SHP77 treated with DMSO at 0.1 percent for 48 hours (cell line): ENCODE data around the gene CPLX1.
"Not testable (repeated sequence)": the region's sequence is repeated elsewhere in the genome, so short reads cannot be mapped to it uniquely, and the experiment has no call there.

Experiments
- DNase-seq: peaks from one replicate; lab custom pipeline; 2025; lab: John Stamatoyannopoulos, UW

The CPLX1 gene

DNA sequence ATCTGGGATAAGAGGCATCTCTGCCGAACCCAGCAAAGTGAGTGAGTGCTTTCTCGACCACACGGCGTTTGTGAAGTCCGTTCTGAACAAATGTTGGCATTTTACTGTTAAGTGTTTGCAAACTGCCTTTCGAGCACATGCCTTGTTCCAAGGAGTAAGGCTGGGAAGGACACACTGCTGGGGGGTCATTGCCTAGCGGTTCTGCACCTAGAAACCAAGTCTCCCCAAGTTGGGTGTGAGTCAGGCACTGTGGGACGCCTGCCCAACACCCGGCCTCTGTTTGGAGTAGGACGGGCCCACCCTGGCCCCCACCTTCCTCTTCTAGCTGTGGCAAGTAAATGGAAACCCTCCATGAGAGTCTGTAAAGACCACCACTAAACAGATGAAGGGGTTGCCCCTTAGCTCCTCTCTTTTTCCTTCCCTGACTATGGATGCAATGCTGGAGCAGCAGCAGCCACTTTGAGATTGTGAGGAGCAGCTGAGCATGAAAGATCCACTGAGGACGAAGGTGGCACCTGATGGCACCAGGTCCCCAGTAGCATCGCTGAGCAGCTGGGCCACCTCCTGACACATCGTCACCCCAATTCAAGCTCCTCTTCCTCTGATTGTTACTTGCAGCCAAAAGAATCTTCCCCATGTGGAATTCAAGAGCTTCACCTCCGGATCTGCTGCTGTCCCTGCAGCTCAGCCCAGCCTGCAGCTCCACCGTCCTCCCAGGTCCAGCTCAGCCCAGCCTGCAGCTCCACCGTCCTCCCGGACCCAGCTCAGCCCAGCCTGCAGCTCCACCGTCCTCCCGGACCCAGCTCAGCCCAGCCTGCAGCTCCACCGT lies 6.3 kb downstream of the CPLX1 start:
- DNase-seq = no peak

DNA sequence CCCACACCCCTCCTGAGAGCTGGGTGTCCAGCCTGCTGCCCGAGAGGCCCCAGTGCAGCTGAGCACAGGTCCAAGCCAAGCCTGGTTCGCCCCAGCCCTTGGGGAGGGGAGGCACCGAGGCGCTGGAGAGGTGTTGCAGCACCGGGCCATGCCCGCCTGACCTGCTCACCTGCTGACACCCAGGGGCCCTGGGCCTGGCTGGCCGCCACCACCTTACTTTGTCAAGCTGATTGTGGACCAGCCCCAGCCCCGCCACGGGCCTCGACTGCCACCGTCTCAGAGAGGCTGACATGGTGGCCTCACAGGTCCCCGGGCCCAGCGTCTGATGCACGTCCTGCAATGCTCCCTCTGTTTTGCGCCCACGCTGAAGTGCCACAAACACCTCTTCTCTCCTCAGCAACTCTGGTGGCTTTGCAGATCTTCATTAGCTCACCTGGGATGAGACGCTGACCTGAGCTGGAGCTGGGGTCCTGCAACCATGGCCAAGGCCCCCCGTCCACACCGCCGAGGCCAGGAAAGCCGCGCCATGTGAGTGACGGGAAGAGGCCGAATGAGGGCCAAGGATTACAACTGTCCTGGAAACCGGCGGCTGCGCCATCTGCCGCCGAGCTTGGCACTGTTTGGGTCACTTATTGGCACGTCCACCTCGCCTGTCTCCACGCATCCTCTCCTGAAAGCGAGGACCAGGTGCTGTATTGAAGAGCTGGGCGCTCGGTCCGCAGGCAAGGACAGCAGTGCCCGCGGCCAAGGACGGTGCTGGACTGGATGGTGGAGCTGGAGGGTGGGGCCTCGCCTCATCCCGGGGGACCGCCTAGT lies 7.6 kb downstream of the CPLX1 start:
- no peak for DNase-seq

DNA sequence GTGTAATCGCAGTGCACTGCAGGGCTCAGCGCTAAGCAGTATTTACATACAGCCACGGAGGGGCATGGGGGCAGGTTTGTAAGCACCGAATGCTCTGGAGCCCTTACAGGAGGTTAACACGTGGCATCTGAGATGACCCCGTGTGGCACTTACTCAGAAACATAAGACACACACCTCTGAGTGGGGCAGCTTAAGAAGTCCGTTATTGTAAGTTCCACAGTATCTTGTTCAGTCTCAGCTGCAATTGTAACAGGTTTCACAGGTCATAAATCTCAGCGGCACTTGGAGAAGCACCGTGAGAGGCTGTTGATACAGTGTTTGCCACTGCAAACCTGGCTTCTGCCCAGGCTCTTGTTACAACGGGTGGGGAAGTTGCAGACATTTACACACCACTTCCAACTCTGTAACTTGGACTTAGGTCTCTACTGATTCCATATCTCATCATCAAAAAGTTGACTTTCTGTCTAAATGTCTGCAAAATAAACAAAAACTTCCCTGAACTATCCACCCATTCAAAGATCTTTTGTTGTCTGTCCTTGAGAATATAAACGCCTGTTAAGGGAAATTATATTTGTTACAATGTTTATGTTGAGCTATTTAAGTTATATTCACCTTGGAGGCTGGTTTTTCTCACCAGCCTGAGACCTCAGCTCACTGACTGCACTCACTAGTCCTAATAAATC lies 10.3 kb downstream of the CPLX1 start:
- no peak for DNase-seq

DNA sequence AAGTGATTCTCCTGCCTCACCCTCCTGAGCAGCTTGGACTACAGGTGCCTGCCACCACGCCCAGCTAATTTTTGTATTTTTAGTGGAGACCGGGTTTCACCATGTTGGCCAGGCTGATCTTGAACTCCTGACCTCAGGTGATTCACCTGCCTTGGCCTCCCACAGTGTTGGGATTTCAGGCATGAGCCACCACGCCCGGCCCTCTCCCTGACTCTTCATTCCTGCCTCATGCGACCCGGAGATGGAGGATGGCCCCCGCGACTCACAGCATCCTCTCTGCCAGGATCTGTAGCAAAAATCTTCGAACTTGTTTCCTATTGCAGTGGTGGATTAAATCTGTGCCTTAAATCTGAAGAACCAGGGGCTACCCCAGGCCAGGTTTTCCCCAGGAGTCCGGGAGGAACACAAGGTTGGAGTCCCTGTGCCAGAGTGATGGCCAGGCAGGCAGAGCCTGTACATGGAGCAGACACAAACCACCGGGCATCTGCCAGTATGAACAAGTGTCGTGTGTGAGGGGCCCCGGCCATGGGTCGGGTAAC lies 11.5 kb downstream of the CPLX1 start:
- no peak for DNase-seq

DNA sequence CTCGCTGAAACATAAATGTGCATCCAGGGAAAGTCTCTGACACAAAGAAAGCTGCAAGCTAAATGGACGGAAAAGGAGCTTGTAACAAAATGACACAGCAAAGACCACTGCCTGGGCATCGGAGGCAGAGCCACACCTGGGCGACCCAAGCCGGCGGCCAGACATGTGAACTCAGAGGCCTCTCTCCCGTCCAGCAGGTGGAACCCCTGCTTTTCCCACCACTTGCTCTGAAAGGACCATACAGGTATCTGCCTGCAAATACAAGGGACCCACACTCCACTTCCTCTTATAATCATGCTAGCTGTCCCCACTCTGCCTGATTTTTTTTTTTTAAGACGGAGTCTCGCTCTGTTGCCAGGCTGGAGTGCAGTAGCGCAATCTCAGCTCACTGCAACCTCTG lies 12.0 kb downstream of the CPLX1 start:
- DNase-seq = no peak

DNA sequence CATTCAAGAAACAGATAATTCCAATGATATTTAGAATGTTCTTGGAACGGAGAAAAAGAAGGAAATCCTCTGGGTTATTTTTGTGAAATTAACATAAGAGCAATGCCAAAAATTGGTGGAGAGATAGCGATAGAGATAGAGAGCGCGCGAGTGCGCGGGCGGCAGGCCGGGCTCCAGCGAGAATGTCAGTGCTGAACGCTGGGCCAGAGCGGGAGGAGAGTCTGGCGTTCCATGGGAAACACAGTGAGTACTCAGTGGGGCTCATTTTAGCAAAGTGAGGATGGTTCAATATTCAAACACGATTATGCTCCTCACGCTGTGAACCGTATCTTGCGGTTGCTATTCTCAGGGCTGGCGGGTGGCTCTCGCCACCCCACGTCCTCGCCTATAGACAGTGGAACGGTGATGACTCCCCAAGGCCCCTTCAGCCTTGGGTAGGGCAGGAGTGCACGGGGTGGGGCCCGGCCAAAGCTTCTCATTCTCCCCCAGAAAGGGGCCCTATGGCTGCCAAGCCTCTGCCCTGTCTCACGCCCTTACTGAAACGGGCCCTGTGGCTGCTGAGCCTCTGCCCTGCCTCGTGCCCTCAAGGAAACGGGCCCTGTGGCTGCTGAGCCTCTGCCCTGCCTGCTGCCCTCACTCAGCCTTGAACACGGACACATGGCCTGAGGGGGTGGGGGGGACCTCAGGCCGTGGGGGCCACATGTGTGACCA lies 16.9 kb downstream of the CPLX1 start:
- no peak for DNase-seq

DNA sequence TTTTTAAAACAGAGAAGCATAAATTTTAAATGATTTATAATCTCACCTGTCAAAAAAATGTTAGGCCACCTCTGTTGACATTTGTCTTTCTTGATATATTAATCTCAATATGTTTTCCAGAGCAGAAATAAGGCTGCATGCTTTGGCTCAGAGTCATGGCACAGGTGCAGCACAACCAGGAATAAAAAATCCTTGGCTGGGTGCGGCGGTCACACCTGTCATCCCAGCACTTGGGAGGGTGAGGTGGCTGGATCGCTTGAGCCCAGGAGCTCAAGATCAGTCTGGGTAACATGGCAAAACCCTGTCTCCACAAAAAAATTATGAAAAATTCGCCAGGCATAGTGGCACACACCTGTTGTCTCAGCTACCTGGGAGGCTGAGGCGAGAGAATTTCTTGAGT lies 18.1 kb downstream of the CPLX1 start:
- DNase-seq = no peak

DNA sequence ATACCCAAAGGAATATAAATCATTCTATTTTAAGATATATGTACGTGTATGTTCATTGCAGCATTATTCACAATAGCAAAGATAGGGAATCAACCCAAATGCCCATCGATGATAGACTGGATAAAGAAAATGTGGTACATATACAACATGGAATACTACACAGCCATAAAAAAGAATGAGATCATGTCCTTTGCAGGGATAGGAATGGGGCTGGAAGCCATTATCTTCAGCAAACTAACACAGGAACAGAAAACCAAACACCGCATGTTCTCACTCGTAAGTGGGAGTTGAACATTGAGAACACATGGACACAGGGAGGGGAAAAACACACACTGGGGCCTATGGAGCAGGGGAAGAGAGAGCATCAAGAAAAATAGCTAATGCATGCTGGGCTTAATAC lies 18.9 kb downstream of the CPLX1 start:
- not testable (repeated sequence) for DNase-seq

DNA sequence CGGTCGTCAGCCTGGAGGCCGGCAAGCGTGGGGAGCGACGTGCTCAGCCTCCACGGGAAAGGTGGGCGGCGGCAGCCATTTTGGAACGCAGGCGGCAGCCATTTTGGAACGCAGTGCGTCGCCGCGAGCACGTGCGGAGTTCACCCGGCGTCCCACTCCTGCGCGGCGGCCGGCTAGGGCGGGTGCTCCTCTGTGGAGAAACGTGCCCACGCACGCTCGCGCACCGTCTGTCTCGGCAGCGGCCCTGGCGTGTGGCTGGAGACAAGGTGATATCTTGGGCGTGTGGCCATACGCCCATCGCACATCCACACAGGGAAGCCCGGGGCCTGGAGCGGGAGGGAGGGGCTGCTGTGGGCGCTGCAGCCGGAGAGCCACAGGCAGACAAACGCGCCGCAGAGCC lies 21.1 kb downstream of the CPLX1 start:
- DNase-seq = no peak

DNA sequence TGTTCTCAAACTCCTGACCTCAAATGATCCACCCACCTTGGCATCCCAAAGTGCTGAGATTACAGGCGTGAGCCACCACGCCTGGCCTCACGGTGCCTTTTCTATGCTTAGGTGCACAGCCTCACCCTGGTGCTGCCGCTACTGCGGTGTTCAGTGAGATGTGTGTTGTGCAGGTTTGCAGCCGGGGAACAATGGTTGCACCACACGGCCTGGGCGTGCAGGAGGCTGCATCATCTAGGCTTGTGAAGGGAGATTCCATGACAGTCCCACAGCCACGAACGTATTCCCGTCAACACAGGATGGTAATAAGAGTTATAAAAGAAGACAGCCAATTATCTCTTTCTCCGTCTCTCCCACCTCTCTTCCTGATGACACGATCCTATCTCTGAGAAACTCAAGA lies 22.0 kb downstream of the CPLX1 start:
- no peak for DNase-seq

DNA sequence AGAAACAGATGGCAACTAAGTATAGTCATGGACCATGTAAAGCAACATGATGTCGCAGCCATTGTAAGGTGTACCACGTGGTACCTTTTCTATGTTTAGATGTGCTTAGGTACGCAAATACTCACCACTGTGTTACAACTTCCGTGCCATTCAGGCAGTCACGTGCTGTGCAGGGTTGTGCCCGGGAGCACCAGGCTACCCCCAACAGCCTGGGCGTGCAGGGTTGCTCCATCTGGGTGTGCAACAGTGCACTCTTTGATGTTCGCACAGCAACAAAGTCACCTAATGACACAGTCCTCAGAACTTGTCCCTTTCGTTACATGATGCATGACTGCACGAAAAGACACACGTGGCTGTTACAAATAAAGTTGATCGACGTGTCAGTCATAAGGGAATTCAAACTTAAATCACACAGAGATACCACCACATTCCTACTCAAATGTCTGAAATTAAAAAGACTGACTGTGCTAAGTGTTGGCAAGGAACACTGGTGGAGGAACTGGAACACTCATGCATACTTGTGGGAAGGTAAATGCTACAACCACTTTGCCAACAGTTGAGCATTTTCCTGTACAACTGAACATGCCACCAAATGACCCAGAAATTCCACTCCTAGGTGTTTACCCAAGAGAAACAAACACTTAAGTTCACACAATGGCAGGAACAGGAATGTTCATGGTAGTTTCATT lies 24.3 kb downstream of the CPLX1 start:
- no peak for DNase-seq

DNA sequence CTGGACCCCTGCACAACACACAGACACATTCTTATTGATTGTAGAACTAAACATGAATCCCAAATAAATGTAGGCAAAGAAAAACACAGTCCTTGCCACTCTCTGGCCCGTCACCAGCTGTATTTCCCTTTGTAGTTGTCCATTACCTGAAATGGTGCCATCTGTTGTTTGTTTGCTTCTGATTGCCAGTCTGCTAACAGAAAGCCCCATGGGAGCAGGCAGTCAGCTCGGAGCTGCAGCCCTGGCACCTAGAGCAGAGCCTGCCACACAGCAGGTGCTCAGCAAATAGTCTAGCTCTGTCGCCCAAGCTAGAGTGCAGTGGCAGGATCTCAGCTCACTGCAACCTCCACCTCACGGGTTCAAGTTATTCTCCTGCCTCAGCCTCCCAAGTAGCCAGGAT lies 28.9 kb downstream of the CPLX1 start:
- no peak for DNase-seq

DNA sequence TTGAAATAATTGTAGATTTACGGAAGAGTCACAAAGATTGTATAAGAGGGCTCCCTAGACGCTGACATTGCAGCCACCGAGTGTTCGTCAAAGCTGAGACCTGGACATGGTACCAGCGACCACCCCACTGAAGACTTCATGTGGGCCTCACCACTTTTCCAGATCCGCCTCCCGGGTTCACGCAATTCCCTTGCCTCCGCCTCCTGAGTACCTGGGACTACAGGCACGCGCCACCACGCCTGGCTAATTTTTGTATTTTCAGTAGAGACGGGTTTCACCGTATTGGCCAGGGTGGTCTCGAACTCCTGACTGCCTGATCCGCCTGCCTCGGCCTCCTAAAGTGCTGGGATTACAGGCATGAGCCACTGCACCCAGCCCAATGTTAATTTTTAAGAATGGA lies 29.7 kb downstream of the CPLX1 start:
- DNase-seq = no peak

DNA sequence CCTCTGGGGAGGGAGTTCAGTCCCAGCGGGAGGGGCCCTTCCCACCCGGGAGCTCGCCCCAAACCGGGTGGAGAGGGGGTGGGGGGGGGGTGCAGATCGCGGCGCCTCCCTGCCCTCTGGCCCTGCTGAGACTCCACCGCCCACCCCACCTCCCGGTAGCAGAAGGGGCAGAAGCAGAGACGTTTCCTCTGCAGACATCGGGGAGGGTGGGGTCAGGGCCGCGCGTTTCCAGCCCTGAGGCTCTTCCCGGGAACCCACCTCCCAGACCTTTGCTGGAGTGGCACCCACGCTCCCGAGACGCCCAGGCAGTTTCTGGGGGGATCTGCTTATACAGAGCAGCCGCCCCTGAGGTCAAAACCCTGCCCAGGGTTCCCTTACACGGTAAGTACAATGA lies 30.2 kb downstream of the CPLX1 start:
- DNase-seq = no peak

DNA sequence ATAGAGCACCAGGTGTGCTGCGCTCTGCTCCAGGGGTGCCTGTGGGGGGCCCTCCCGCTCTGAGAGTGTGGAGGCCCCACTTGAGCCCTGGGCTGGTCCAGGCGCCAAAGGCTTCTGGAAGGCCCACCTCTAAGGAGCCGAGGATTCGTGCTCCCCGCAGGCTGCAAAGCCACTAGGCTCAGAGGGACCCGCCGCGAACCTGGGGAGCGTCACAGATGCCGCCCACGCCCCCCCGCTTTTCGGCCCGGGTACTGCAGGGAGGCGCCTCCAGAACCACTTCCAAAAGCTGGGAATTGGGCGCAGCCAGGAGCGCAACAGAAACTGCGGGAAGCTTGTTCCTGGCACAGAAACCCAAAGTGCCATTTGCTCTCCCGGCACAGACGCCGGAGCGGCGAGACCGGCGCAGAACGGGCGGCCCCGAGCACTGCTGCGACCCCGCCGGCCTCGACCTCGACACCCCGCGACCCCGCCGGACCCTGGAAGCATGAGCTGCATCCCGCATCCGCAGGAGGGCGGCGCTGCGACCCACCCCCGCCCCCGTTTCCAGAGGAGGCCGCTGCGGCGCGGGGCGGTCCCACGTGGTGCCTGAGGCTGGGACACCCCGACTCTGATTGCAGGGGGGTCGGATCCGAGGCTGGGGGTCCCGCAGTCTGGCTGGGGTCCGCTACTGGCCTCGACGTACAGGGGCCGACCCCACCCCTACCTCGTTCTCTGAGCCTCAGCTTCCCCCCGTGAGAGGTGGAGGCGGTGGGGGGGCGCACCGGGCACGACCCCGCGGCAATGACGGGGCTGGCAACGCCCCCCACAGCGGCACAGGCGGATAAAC lies 30.8 kb downstream of the CPLX1 start:
- no peak for DNase-seq

DNA sequence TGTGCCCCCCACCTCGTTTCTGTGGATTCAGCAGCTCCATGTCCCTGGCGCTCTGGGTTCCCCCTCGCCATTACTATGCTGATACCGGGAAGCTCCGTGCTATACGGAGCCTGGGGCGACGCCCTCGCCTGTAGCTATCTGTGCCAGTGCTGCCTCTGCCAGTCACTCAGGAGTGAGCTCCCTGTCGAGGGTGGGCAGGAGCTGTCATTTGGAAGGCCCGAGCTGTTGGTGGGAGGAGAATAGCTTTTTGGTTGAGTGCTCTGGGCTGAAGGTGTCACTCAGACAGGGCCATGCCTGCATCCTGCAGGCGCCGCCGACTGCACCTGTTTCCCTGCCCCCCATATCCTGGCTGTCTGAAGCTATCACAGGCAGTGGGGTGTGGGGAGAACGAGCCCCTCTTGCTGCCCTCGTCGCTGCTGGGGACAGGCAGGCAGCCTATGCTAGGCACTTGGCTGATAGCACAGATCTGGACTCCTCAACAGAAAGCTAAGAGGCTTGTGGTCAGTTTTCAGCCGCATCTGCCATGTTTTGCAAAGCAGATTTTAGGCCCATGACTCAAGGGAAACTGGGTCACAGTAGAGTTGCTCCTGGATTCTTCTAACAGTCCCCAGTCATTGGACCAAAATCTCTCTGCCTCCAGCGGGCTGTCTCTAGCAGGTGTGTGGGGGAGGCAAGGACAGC lies 31.8 kb downstream of the CPLX1 start:
- DNase-seq = no peak

DNA sequence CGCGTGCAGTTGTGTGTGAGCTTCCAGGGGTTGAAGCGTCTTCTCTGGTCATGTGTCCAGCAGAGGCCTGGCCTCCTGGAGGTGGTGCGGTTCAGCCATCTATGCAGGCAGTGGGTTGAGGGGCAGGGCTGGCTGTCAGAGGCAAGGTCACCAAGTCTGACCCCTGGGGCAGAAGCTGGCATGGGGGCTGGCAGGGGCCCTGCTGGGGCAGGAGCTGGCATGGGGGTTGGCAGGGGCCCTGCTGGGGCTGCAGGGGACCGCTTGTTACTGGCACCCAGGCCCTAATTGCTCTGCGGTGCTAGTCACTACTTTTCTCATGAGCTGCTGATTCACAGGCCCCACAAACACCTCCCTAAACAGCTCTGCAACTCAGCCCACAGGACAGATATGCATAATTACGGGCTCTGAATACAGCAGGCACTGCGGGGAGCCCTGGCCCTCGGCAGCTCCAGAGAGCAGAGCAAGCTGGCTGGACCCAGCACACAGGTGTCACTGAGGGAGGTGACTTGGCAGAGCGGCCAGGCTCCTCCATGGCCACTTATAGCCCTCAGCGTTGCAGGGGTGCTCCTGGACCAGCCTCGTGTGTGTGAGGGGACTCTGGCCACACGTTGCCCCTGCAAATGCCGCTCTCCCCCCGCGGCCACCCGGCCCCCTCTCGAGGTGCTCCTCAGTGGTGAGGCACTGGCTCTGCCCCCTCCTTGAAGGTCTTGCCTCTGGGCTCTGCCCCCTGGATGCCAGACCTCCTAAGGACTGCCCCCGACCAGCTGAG lies 32.7 kb downstream of the CPLX1 start:
- no peak for DNase-seq

DNA sequence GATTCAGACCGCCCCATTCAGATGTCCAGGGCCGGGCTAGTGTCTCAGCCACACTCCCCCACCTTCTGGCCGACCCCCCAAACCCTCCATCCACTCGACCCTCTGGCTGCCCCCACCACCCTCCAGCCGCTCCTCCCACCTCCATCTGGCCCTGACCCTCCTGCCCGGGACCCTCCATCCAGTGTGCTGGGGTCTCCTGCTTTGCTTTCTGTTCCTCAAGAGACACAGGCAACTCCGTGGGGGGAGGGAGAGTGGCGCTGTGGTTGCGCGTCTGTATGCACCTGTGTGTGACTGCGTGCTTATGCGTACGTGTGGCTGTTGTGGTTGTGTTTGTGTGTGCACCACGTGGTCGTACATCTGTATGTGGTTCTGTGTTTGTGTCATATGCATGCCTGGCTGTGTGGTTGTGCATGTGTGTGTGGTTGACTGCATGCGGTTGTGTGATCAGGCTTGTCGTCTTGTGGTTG lies 33.3 kb downstream of the CPLX1 start:
- no peak for DNase-seq
